ENCODE measurements around the gene PLEKHN1.
"Not testable (repeated sequence)": the region's sequence is repeated elsewhere in the genome, so short reads cannot be mapped to it uniquely, and the experiment has no call there.

PLEKHN1 gene

GRCh38 chr1:942864-943533, 23.3 kb upstream of the PLEKHN1 start:
- no peak for DNase-seq (ENCODE audit: low read depth)
- peak overlapping the region; percentile 9 for H3K4me3 ChIP-seq (ENCODE audit: control insufficient read depth, low read depth, low read length)
- TF ChIP-seq CTCF (IDR thresholded peaks at IDR 0.05; ENCODE audit: control insufficient read depth, insufficient read depth, low read depth, low read length, missing control alignments), result no peak

- no peak for DNase-seq (ENCODE audit: low read depth)
- H3K4me3 ChIP-seq (ENCODE audit: control insufficient read depth, low read depth, low read length), result no peak overlapping the region
- no peak for TF ChIP-seq CTCF (IDR thresholded peaks at IDR 0.05; ENCODE audit: control insufficient read depth, insufficient read depth, low read depth, low read length, missing control alignments)
Observed at GRCh38 chr1:943545-944340, 22.5 kb upstream of the PLEKHN1 start.

GRCh38 chr1:944341-945325, 21.6 kb upstream of the PLEKHN1 start:
- no peak for DNase-seq (ENCODE audit: low read depth)
- TF ChIP-seq CTCF (IDR thresholded peaks at IDR 0.05; ENCODE audit: control insufficient read depth, insufficient read depth, low read depth, low read length, missing control alignments), result no peak
- no peak overlapping the region for H3K4me3 ChIP-seq (ENCODE audit: control insufficient read depth, low read depth, low read length)

- no peak overlapping the region for H3K4me3 ChIP-seq (ENCODE audit: control insufficient read depth, low read depth, low read length)
- DNase-seq (ENCODE audit: low read depth), result no peak
- TF ChIP-seq CTCF (IDR thresholded peaks at IDR 0.05; ENCODE audit: control insufficient read depth, insufficient read depth, low read depth, low read length, missing control alignments), result no peak
Observed at GRCh38 chr1:945688-946556, 20.4 kb upstream of the PLEKHN1 start.

GRCh38 chr1:946811-947210, 19.5 kb upstream of the PLEKHN1 start:
- DNase-seq (ENCODE audit: low read depth), result not testable (repeated sequence)

GRCh38 chr1:947958-948357, 18.3 kb upstream of the PLEKHN1 start:
- no peak for DNase-seq (ENCODE audit: low read depth)
- H3K4me3 ChIP-seq (ENCODE audit: control insufficient read depth, low read depth, low read length), result no peak overlapping the region
- TF ChIP-seq CTCF (IDR thresholded peaks at IDR 0.05; ENCODE audit: control insufficient read depth, insufficient read depth, low read depth, low read length, missing control alignments), result no peak

More at GRCh38 chr1:946811-947210, 19.5 kb upstream of the PLEKHN1 start:
- not testable (repeated sequence) for H3K4me3 ChIP-seq (ENCODE audit: control insufficient read depth, low read depth, low read length)

All from AG09309 (cell line).